Osteocyte (in vitro differentiated cells): ENCODE measurements around the gene ADAM8. TPM values are rescaled to one million over a fixed set of nuclear protein-coding genes. Genes with fewer than 3 reads are reported as not detected.

Experiments
- DNase-seq: peaks from one replicate; pipeline ENCODE4 v3.0.0; 2021; ENCODE audit warnings: mixed read lengths; ENCODE audit not compliant: unreplicated experiment; ENCODE audit errors: extremely low spot score
- H3K27ac Mint-ChIP-seq: one replicate; pipeline ENCODE4 v1.8.0; 2021; ENCODE audit warnings: mild to moderate bottlenecking, mixed read lengths; ENCODE audit not compliant: unreplicated experiment
- H3K27me3 Mint-ChIP-seq: one replicate; pipeline ENCODE4 v1.8.0; 2021; ENCODE audit warnings: mixed read lengths; ENCODE audit not compliant: unreplicated experiment
- H3K36me3 Mint-ChIP-seq: one replicate; pipeline ENCODE4 v1.8.0; 2021; ENCODE audit warnings: mixed read lengths; ENCODE audit not compliant: unreplicated experiment
- H3K4me1 Mint-ChIP-seq: one replicate; pipeline ENCODE4 v1.8.0; 2021; ENCODE audit warnings: mixed read lengths; ENCODE audit not compliant: unreplicated experiment
- H3K4me3 Mint-ChIP-seq: one replicate; pipeline ENCODE4 v1.8.0; 2021; ENCODE audit warnings: mild to moderate bottlenecking, moderate library complexity, mixed read lengths; ENCODE audit not compliant: unreplicated experiment
- H3K9me3 Mint-ChIP-seq: one replicate; pipeline ENCODE4 v1.8.0; 2021; ENCODE audit warnings: mixed read lengths; ENCODE audit not compliant: unreplicated experiment
- total RNA-seq: library from RNA; stranded (reverse); gene quantifications from 2 replicates; pipeline ENCODE4 v1.2.1, GENCODE V29; 2021
- TF ChIP-seq, protein P1 (sequence below): fragments of 200-600 bp; sonication (generic); IDR thresholded peaks from 2 replicates; pipeline ENCODE4 v1.5.0; 2021; ENCODE audit warnings: antibody characterized with exemption, mild to moderate bottlenecking, moderate library complexity

The ADAM8 gene
- total RNA-seq, 1 donor from 2014 or later, result 2.9 TPM

DNA sequence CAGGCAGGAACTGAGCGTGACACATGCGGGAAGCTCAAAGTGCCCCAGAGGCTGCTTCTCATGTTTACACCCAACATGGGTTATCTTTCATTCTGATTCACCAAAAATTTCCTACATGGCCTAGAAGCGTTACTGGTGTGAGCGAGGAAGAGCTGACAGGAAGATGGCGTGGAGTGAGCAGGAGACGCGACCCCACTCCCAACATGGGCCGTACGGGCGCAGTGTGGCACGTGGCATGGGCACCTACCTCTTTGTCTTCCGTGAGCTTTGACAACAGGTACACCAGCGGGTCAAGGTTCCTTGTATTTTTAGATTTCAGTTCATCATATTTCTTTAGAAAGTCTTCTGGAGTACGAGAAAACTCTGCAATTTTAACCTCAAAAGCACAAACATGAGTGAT is 23.1 kb upstream of the ADAM8 start:
- TF ChIP-seq, protein P1, sequence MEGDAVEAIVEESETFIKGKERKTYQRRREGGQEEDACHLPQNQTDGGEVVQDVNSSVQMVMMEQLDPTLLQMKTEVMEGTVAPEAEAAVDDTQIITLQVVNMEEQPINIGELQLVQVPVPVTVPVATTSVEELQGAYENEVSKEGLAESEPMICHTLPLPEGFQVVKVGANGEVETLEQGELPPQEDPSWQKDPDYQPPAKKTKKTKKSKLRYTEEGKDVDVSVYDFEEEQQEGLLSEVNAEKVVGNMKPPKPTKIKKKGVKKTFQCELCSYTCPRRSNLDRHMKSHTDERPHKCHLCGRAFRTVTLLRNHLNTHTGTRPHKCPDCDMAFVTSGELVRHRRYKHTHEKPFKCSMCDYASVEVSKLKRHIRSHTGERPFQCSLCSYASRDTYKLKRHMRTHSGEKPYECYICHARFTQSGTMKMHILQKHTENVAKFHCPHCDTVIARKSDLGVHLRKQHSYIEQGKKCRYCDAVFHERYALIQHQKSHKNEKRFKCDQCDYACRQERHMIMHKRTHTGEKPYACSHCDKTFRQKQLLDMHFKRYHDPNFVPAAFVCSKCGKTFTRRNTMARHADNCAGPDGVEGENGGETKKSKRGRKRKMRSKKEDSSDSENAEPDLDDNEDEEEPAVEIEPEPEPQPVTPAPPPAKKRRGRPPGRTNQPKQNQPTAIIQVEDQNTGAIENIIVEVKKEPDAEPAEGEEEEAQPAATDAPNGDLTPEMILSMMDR, result no peak
- Mint-ChIP-seq H3K27ac (no peak overlapping the region), H3K36me3 (peaks cover 38% of the 10 kb centered on the region), H3K27me3 (no peaks in the 10 kb centered on the region), H3K4me3 (no peak overlapping the region), H3K9me3 (no peaks in the 10 kb centered on the region), H3K4me1 (no peaks in the 10 kb centered on the region)
- no peak for DNase-seq

DNA sequence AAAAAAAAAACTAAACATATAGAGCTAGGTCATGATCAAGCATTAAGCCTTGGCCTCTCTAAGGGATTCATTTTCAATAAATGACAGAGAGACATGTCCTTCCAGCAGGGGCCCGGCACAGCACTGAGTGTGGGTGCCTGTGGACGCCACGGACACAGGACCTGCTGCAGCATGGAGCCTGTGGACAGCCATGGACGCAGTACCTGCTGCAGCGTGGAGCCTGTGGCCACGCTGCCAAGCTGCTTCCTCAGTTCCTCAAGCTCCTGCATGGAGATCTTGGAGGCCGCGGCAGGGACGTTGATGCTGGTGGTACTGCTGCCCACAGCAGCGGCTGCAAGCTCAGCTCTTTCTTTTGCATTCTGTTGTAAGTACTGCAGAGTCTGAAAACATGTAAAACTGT is 22.6 kb upstream of the ADAM8 start:
- Mint-ChIP-seq H3K27ac (no peak overlapping the region), H3K4me1 (peaks cover 2% of the 10 kb centered on the region), H3K36me3 (peaks cover 42% of the 10 kb centered on the region), H3K9me3 (no peaks in the 10 kb centered on the region), H3K27me3 (no peaks in the 10 kb centered on the region), H3K4me3 (no peak overlapping the region)
- TF ChIP-seq, protein P1, result no peak
- DNase-seq, result no peak

DNA sequence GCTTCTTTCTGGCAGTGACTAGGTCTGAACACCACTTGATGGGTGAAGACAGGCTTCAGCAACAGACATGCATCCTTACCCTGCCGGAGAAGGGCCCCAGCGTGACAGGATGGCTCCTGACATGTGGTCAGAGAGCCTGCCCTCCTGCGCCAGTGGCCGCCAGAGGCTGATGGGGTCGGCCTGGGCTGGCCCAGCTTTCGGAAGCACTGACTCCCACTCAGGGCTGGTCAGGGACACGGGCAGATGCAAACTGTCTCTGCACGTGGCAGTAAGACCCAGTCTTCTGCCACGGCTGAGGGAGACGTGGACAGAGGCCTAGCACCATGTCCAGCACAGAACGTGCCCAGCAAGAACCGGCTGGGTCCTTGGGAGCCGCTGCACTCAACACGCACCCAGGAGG is 21.8 kb upstream of the ADAM8 start:
- no peaks in the 10 kb centered on the region for H3K27me3 Mint-ChIP-seq

DNA sequence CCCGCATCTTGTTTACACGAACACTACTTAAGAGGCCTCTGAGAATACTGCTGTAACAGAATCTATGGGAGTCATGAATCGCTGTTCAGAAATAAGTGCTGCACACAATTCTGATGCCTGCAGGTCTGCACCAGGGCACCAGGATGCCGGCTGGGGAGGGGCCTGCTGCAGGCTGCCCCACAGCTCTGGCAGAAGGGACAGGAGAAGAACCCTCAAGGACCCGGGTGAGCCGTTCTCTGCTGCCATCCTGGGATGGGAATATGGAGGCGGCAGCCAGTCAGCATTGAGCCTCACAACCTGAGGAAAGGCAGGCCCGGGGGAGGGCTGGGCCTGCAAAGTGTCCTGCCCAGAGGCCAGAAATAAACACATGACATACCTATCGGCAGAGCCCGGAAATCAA is 20.8 kb upstream of the ADAM8 start:
- no peak for DNase-seq
- Mint-ChIP-seq H3K27ac (no peak overlapping the region), H3K36me3 (peaks cover 45% of the 10 kb centered on the region), H3K4me1 (peaks cover 13% of the 10 kb centered on the region), H3K9me3 (no peaks in the 10 kb centered on the region), H3K27me3 (no peaks in the 10 kb centered on the region), H3K4me3 (no peak overlapping the region)
- TF ChIP-seq, protein P1, result no peak

More for the DNA sequence above, 21.8 kb upstream of the ADAM8 start:
- Mint-ChIP-seq H3K36me3 (peaks cover 46% of the 10 kb centered on the region), H3K9me3 (no peaks in the 10 kb centered on the region), H3K27ac (no peak overlapping the region), H3K4me1 (peaks cover 6% of the 10 kb centered on the region), H3K4me3 (no peak overlapping the region)
- no peak for DNase-seq
- TF ChIP-seq, protein P1, result no peak

DNA sequence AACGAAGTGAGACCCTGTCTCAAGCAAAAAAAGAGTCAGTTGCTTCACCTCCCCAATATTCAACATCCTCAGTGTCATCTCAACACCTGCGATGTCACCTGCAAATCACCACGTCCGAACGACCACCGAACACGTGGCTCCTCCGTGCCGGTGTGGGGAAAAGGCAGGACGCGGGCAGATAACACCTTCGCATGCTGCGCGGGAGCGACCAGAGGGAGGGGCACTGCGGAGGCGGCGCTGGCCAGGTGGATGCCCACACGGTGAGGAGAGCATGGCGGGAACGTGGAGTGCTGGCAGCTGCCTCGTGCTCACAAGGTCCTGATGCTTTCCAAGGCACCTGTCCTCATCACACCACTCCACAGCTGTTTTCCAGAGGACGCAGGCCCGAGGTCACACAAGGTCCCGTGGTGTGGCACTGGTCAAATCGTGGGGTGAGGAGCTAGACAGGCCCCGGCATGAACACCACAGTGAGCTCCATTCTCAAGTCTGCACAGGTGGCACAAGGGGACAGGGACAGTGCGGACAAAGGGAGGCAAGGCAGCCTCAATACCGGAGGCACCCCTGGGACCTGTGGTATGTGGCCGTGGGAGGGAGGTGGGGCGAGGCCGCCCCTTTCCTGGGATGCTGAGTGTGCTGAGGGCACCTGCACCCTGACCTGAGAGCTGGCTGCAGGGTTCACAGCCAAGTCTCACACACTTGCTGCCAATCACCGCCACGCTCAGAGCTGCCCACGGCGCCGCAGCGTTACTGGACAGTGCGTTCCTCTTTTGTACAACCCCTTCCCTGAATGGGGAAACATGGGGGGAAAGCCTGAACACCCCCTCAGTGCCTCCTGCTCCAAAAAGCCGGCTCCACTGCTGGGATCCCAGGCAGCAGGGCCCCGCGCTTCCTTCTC is 19.0 kb upstream of the ADAM8 start:
- H3K9me3 Mint-ChIP-seq, result no peaks in the 10 kb centered on the region
- no peak overlapping the region for H3K27ac Mint-ChIP-seq
- no peak overlapping the region for H3K4me3 Mint-ChIP-seq
- peaks cover 13% of the 10 kb centered on the region for H3K4me1 Mint-ChIP-seq
- H3K36me3 Mint-ChIP-seq, result peaks cover 44% of the 10 kb centered on the region
- no peaks in the 10 kb centered on the region for H3K27me3 Mint-ChIP-seq
- no peak for DNase-seq
- TF ChIP-seq, protein P1, result no peak
